Measurements from ENCODE around the gene EXOC6B.

EXOC6B gene

DNA sequence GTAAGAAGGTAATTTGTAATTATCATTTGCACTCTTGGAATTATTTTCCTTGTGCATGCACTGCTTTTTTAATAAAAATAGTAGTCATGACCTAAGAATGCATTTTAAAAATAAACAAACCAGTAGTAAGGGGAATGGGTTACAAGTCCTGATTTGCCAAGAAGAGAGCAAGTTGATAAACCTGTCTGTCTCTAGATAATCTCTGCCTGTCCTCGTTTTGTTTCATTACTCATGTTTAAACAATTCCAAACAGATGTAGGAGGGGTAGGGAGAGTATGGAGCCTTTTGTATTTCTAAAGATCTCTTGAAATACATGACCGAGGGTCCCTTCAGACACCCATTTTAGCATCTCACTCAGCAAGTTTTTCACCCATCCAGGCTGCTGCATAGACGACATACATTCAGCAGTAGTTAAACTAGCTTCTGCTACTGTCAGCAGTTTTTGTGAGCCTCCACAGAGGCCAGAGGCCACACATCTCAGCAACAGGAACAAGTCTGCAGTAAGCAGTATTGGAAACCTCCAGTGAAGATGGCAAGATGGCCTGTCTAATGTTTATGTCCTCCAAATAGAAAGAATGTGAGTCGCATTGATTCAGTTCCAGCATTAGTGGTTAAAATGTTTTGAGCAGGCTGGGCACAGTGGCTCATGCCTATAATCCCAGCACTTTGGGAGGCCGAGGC lies 2.3 kb upstream of the EXOC6B start:
- Histone ChIP-seq H3K56ac (ENCODE audit: low read length) (no peak overlapping the region), H3K9ac (ENCODE audit: low read length) (no peak overlapping the region), H3K23ac (ENCODE audit: low read length) (no peak overlapping the region), H2AK5ac (ENCODE audit: low read length) (no peak overlapping the region), H3K27me3 (ENCODE audit: insufficient read depth, low read length, poor library complexity) (no peaks in the 10 kb centered on the region), H3K4ac (ENCODE audit: low read depth, low read length) (no peak overlapping the region), H4K5ac (ENCODE audit: low read length) (no peak overlapping the region), H3K4me3 (ENCODE audit: low read length) (no peak overlapping the region), H3K4me1 (ENCODE audit: control insufficient read depth, low read depth, low read length) (peaks cover 4% of the 10 kb centered on the region), H3K4me2 (ENCODE audit: low read length) (no peak overlapping the region), H2BK5ac (ENCODE audit: low read length) (no peak overlapping the region), H2BK120ac (ENCODE audit: low read depth, low read length) (no peak overlapping the region), H3K36me3 (ENCODE audit: control insufficient read depth, insufficient read depth, low read length) (no peaks in the 10 kb centered on the region), H3K18ac (ENCODE audit: low read length) (no peak overlapping the region), H3K79me2 (ENCODE audit: control insufficient read depth, insufficient read depth, low read length) (peaks cover 3% of the 10 kb centered on the region), H4K8ac (ENCODE audit: low read depth, low read length) (no peak overlapping the region), H3K79me1 (ENCODE audit: low read length) (peaks cover 5% of the 10 kb centered on the region), H2BK15ac (replicated peaks; ENCODE audit: low read depth) (no peak overlapping the region), H3K27ac (ENCODE audit: low read depth, low read length) (no peak overlapping the region)
- WGBS (ENCODE audit: extremely low coverage, insufficient coverage, low lambda C conversion rate) = no CpG with 5 or more reads among the region's 5 CpGs
- peak; percentile 43 for DNase-seq

DNA sequence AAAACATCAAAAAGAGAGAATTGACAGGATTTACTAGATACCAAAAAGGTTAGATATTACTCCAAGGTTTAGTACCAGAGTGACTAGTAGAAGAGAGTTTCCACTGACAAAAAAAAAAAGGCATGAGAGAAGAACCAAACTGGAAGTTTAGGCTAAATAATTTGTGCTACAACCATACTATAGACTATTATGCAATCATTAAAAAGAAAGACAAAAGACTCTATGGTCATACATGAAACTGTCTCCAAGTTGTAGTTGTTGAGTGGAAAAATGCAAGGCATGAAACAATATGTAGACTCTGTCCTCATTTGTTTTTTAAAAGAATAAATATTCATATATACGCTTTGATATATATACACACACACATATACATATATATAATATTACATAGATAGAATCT lies 1.7 kb upstream of the EXOC6B start:
- Histone ChIP-seq H2BK5ac (ENCODE audit: low read length) (no peak overlapping the region), H4K5ac (ENCODE audit: low read length) (no peak overlapping the region), H3K56ac (ENCODE audit: low read length) (no peak overlapping the region), H3K79me2 (ENCODE audit: control insufficient read depth, insufficient read depth, low read length) (peaks cover 3% of the 10 kb centered on the region), H2BK120ac (ENCODE audit: low read depth, low read length) (no peak overlapping the region), H2BK15ac (replicated peaks; ENCODE audit: low read depth) (no peak overlapping the region), H3K4ac (ENCODE audit: low read depth, low read length) (no peak overlapping the region), H3K9ac (ENCODE audit: low read length) (no peak overlapping the region), H4K8ac (ENCODE audit: low read depth, low read length) (no peak overlapping the region), H3K27ac (ENCODE audit: low read depth, low read length) (no peak overlapping the region), H3K27me3 (ENCODE audit: insufficient read depth, low read length, poor library complexity) (no peaks in the 10 kb centered on the region), H3K23ac (ENCODE audit: low read length) (no peak overlapping the region), H2AK5ac (ENCODE audit: low read length) (no peak overlapping the region), H3K18ac (ENCODE audit: low read length) (no peak overlapping the region), H3K79me1 (ENCODE audit: low read length) (peaks cover 7% of the 10 kb centered on the region), H3K36me3 (ENCODE audit: control insufficient read depth, insufficient read depth, low read length) (no peaks in the 10 kb centered on the region), H3K4me1 (ENCODE audit: control insufficient read depth, low read depth, low read length) (peaks cover 6% of the 10 kb centered on the region), H3K4me2 (ENCODE audit: low read length) (no peak overlapping the region), H3K4me3 (ENCODE audit: low read length) (no peak overlapping the region)
- no CpG with 5 or more reads among the region's 1 CpG for WGBS (ENCODE audit: extremely low coverage, insufficient coverage, low lambda C conversion rate)
- no peak for DNase-seq

DNA sequence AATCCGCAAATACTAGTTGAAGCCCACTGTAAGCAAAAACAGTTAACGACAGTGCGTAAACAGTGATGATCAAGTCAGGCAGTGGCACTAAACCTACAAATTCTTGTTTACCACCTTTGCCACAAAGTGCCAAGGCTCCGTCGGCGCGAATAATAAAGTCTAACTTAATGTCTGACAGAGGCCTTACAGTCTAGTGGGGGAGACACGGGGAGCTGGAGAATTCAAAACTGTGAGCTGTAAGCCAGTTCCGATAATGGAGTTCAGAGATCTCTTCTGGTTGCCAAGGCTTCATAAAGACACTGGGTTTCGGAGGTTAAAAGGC lies 284 bp upstream of the EXOC6B start:
- H3K36me3 ChIP-seq (ENCODE audit: control insufficient read depth, insufficient read depth, low read length) = no peaks in the 10 kb centered on the region
- H2BK5ac ChIP-seq (ENCODE audit: low read length) = no peak overlapping the region
- WGBS (ENCODE audit: extremely low coverage, insufficient coverage, low lambda C conversion rate) = no CpG with 5 or more reads among the region's 10 CpGs
- peaks cover 3% of the 10 kb centered on the region for H3K79me2 ChIP-seq (ENCODE audit: control insufficient read depth, insufficient read depth, low read length)
- no peak overlapping the region for H3K4ac ChIP-seq (ENCODE audit: low read depth, low read length)
- no peak for DNase-seq
- peaks cover 7% of the 10 kb centered on the region for H3K79me1 ChIP-seq (ENCODE audit: low read length)
- H3K23ac ChIP-seq (ENCODE audit: low read length) = no peak overlapping the region
- peaks cover 6% of the 10 kb centered on the region for H3K4me1 ChIP-seq (ENCODE audit: control insufficient read depth, low read depth, low read length)
- H3K4me2 ChIP-seq (ENCODE audit: low read length) = no peak overlapping the region
- no peak overlapping the region for H3K56ac ChIP-seq (ENCODE audit: low read length)
- no peaks in the 10 kb centered on the region for H3K27me3 ChIP-seq (ENCODE audit: insufficient read depth, low read length, poor library complexity)
- no peak overlapping the region for H4K5ac ChIP-seq (ENCODE audit: low read length)
- H3K4me3 ChIP-seq (ENCODE audit: low read length) = no peak overlapping the region
- no peak overlapping the region for H2BK15ac ChIP-seq (replicated peaks; ENCODE audit: low read depth)
- no peak overlapping the region for H2BK120ac ChIP-seq (ENCODE audit: low read depth, low read length)
- H3K9ac ChIP-seq (ENCODE audit: low read length) = no peak overlapping the region
- H4K8ac ChIP-seq (ENCODE audit: low read depth, low read length) = no peak overlapping the region
- H2AK5ac ChIP-seq (ENCODE audit: low read length) = no peak overlapping the region
- H3K18ac ChIP-seq (ENCODE audit: low read length) = no peak overlapping the region
- H3K27ac ChIP-seq (ENCODE audit: low read depth, low read length) = no peak overlapping the region

DNA sequence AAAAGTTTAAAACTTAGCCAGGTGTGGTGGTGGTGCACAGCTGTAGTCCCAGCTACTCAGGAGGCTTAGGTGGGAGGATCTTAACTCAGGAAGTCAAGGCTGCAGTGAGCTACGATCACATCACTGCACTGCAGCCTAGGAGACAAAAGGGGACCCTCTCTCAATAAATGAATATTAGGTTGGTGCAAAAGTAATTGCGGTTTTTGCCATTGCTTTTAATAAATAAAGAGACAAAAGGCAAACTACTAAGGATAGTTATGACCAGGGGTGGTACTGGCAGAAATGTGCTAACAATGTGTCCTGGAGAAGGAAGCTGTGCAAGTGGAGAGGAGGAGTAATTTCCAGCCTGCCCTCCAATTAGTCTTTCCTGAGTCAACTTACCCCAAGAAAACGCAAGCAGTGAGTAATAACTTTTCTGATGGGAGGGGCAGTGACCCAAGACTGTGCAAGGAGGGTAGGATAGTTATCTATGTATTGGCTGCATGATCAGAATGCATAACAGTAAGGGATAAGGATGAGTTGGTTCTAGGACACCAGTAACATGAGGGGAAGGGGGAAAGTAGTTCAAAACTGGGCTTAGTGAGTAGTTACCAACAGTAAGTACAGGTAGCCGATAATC lies 1.5 kb downstream of the EXOC6B start:
- H3K18ac ChIP-seq (ENCODE audit: low read length) = no peak overlapping the region
- peak overlapping the region; percentile 92 for H3K56ac ChIP-seq (ENCODE audit: low read length)
- H3K4me3 ChIP-seq (ENCODE audit: low read length) = no peak overlapping the region
- H4K8ac ChIP-seq (ENCODE audit: low read depth, low read length) = no peak overlapping the region
- H2BK15ac ChIP-seq (replicated peaks; ENCODE audit: low read depth) = no peak overlapping the region
- no peak overlapping the region for H4K5ac ChIP-seq (ENCODE audit: low read length)
- no peak overlapping the region for H2BK5ac ChIP-seq (ENCODE audit: low read length)
- H3K4me1 ChIP-seq (ENCODE audit: control insufficient read depth, low read depth, low read length) = peaks cover 6% of the 10 kb centered on the region
- DNase-seq = no peak
- H3K9ac ChIP-seq (ENCODE audit: low read length) = peak overlapping the region; percentile 95
- H2AK5ac ChIP-seq (ENCODE audit: low read length) = peak overlapping the region; percentile 73
- H3K79me2 ChIP-seq (ENCODE audit: control insufficient read depth, insufficient read depth, low read length) = peaks cover 3% of the 10 kb centered on the region
- H2BK120ac ChIP-seq (ENCODE audit: low read depth, low read length) = no peak overlapping the region
- H3K23ac ChIP-seq (ENCODE audit: low read length) = no peak overlapping the region
- no peak overlapping the region for H3K27ac ChIP-seq (ENCODE audit: low read depth, low read length)
- H3K27me3 ChIP-seq (ENCODE audit: insufficient read depth, low read length, poor library complexity) = no peaks in the 10 kb centered on the region
- H3K4ac ChIP-seq (ENCODE audit: low read depth, low read length) = no peak overlapping the region
- no CpG with 5 or more reads among the region's 4 CpGs for WGBS (ENCODE audit: extremely low coverage, insufficient coverage, low lambda C conversion rate)
- H3K4me2 ChIP-seq (ENCODE audit: low read length) = peak overlapping the region; percentile 89
- no peaks in the 10 kb centered on the region for H3K36me3 ChIP-seq (ENCODE audit: control insufficient read depth, insufficient read depth, low read length)
- peaks cover 7% of the 10 kb centered on the region for H3K79me1 ChIP-seq (ENCODE audit: low read length)

DNA sequence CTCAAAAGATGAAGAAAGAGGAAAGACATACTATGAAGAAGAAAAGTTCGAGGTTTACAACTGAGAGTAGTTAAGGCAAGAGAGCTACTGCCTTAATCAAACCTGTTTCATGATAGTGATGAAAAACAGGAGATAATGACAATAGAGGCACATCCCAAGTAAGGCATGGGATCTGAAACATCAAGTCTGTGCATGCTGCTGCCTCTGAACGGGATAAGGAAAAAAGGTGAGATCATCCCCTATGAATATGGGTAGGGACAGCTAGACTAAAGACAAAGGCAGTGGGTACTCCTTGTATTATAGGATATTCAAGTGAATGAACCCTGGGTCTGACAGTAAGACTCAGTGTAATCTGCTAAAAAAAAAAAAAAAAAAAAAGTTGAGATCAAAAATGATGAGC lies 3.0 kb downstream of the EXOC6B start:
- no peak overlapping the region for H2BK15ac ChIP-seq (replicated peaks; ENCODE audit: low read depth)
- no peak overlapping the region for H3K23ac ChIP-seq (ENCODE audit: low read length)
- H3K79me1 ChIP-seq (ENCODE audit: low read length) = peaks cover 7% of the 10 kb centered on the region
- H2BK120ac ChIP-seq (ENCODE audit: low read depth, low read length) = no peak overlapping the region
- H3K18ac ChIP-seq (ENCODE audit: low read length) = no peak overlapping the region
- H4K5ac ChIP-seq (ENCODE audit: low read length) = no peak overlapping the region
- H3K4me2 ChIP-seq (ENCODE audit: low read length) = no peak overlapping the region
- H3K4me3 ChIP-seq (ENCODE audit: low read length) = no peak overlapping the region
- H3K56ac ChIP-seq (ENCODE audit: low read length) = no peak overlapping the region
- H2BK5ac ChIP-seq (ENCODE audit: low read length) = no peak overlapping the region
- WGBS (ENCODE audit: extremely low coverage, insufficient coverage, low lambda C conversion rate) = no CpG with 5 or more reads among the region's 2 CpGs
- H3K9ac ChIP-seq (ENCODE audit: low read length) = no peak overlapping the region
- H3K36me3 ChIP-seq (ENCODE audit: control insufficient read depth, insufficient read depth, low read length) = no peaks in the 10 kb centered on the region
- peaks cover 3% of the 10 kb centered on the region for H3K79me2 ChIP-seq (ENCODE audit: control insufficient read depth, insufficient read depth, low read length)
- no peak overlapping the region for H4K8ac ChIP-seq (ENCODE audit: low read depth, low read length)
- DNase-seq = no peak
- H3K27me3 ChIP-seq (ENCODE audit: insufficient read depth, low read length, poor library complexity) = no peaks in the 10 kb centered on the region
- peaks cover 6% of the 10 kb centered on the region for H3K4me1 ChIP-seq (ENCODE audit: control insufficient read depth, low read depth, low read length)
- no peak overlapping the region for H3K4ac ChIP-seq (ENCODE audit: low read depth, low read length)
- H3K27ac ChIP-seq (ENCODE audit: low read depth, low read length) = no peak overlapping the region
- no peak overlapping the region for H2AK5ac ChIP-seq (ENCODE audit: low read length)

DNA sequence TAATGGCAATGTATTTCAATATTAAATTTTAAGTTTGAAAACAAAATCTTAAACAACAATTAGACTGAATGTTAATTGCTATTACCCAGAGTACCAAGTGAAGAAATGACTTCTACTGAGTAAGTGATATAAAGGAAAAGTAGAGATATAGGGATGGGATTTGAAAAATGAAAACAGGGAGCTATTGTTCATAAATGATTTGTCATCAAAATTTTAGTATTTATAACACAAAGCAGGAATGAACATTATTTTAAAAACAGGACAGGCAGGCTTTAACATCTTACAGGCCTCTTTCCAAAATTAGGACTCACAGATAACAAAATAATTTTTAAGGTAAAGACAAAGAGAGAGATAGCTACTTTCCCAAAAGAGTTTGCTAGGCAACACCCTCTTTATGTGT lies 3.9 kb downstream of the EXOC6B start:
- H3K4me2 ChIP-seq (ENCODE audit: low read length) = no peak overlapping the region
- no peaks in the 10 kb centered on the region for H3K27me3 ChIP-seq (ENCODE audit: insufficient read depth, low read length, poor library complexity)
- no peak overlapping the region for H2BK5ac ChIP-seq (ENCODE audit: low read length)
- no peak overlapping the region for H3K18ac ChIP-seq (ENCODE audit: low read length)
- H3K79me1 ChIP-seq (ENCODE audit: low read length) = peaks cover 9% of the 10 kb centered on the region
- no peak overlapping the region for H3K4ac ChIP-seq (ENCODE audit: low read depth, low read length)
- H3K4me1 ChIP-seq (ENCODE audit: control insufficient read depth, low read depth, low read length) = peaks cover 6% of the 10 kb centered on the region
- no peak overlapping the region for H4K8ac ChIP-seq (ENCODE audit: low read depth, low read length)
- no peak for DNase-seq
- no peak overlapping the region for H4K5ac ChIP-seq (ENCODE audit: low read length)
- no peaks in the 10 kb centered on the region for H3K36me3 ChIP-seq (ENCODE audit: control insufficient read depth, insufficient read depth, low read length)
- no peak overlapping the region for H2BK15ac ChIP-seq (replicated peaks; ENCODE audit: low read depth)
- H2AK5ac ChIP-seq (ENCODE audit: low read length) = no peak overlapping the region
- peaks cover 4% of the 10 kb centered on the region for H3K79me2 ChIP-seq (ENCODE audit: control insufficient read depth, insufficient read depth, low read length)
- H3K27ac ChIP-seq (ENCODE audit: low read depth, low read length) = no peak overlapping the region
- no peak overlapping the region for H2BK120ac ChIP-seq (ENCODE audit: low read depth, low read length)
- no peak overlapping the region for H3K23ac ChIP-seq (ENCODE audit: low read length)
- no peak overlapping the region for H3K56ac ChIP-seq (ENCODE audit: low read length)
- H3K9ac ChIP-seq (ENCODE audit: low read length) = no peak overlapping the region
- no peak overlapping the region for H3K4me3 ChIP-seq (ENCODE audit: low read length)
